GM06990 (cell line): ENCODE measurements around the gene SPINK5.

Source experiments
- DNase-seq: peaks from one replicate; pipeline ENCODE4 v3.0.0-alpha.2; 2011; ENCODE audit not compliant: insufficient read length; ENCODE audit errors: extremely low read depth
- H3K27me3 ChIP-seq: replicated peaks from 2 replicates; pipeline ENCODE4 v1.6.0; 2011; ENCODE audit warnings: low read length; ENCODE audit not compliant: control insufficient read depth, insufficient read depth
- H3K36me3 ChIP-seq: 2 replicates; pipeline ENCODE4 v1.5.1; 2011; ENCODE audit warnings: low read length; ENCODE audit not compliant: control insufficient read depth, insufficient read depth
- H3K4me3 ChIP-seq: replicated peaks from 2 replicates; pipeline ENCODE4 v1.5.1; 2011; ENCODE audit warnings: low read depth, mild to moderate bottlenecking, control low read depth, low read length
- TF ChIP-seq, protein P1 (sequence below): IDR thresholded peaks from 2 replicates; pipeline ENCODE4 v1.5.1; 2011; ENCODE audit warnings: low read length, control low read depth, mild to moderate bottlenecking, inconsistent platforms; ENCODE audit not compliant: insufficient read depth, poor library complexity, severe bottlenecking

The SPINK5 gene

GRCh38 chr5:148166550-148167283 lies 102.9 kb downstream of the SPINK5 start:
- no peak overlapping the region for H3K4me3 ChIP-seq
- TF ChIP-seq, protein P1, sequence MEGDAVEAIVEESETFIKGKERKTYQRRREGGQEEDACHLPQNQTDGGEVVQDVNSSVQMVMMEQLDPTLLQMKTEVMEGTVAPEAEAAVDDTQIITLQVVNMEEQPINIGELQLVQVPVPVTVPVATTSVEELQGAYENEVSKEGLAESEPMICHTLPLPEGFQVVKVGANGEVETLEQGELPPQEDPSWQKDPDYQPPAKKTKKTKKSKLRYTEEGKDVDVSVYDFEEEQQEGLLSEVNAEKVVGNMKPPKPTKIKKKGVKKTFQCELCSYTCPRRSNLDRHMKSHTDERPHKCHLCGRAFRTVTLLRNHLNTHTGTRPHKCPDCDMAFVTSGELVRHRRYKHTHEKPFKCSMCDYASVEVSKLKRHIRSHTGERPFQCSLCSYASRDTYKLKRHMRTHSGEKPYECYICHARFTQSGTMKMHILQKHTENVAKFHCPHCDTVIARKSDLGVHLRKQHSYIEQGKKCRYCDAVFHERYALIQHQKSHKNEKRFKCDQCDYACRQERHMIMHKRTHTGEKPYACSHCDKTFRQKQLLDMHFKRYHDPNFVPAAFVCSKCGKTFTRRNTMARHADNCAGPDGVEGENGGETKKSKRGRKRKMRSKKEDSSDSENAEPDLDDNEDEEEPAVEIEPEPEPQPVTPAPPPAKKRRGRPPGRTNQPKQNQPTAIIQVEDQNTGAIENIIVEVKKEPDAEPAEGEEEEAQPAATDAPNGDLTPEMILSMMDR = no peak
- DNase-seq = no peak
- H3K36me3 ChIP-seq = no peaks in the 10 kb centered on the region
- H3K27me3 ChIP-seq = no peaks in the 10 kb centered on the region; the same call in 1 of the 2 replicates

DNA sequence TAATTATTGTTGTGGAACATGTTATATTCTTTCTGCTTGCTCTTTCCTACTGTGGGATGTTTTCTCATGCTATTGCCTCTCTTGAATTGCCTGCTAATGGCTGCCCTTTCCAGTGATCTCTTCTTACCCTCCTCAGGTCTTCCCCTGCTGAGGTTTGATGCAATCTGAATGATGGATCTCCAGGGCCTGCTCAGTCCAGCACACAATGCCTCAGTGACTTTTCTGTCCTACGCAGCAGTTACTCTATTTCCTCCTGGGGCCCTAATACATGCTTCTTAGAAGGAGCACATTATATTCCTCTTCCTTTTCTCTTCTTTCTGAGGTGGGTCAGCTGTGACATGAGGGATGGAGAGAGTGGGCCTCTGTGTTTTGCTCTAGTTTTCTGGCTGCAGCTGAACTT lies 104.5 kb downstream of the SPINK5 start, which contains the start of gene SPINK14:
Gene SPINK14 (plus strand): TSS at position 301 of the 400 bp plus-strand sequence. CDS start 1,187 bp downstream, outside the sequence.
- TF ChIP-seq, protein P1 = no peak
- Histone ChIP-seq H3K4me3 (no peak within 1 kb of the TSS), H3K27me3 (no peaks in the 10 kb centered on the region; the same call in 1 of the 2 replicates), H3K36me3 (no peaks in the 10 kb centered on the region)
- DNase-seq = no peak

GRCh38 chr5:148172377-148172776 lies 108.6 kb downstream of the SPINK5 start:
- H3K36me3 ChIP-seq = no peaks in the 10 kb centered on the region
- DNase-seq = no peak
- no peak overlapping the region for H3K4me3 ChIP-seq
- no peaks in the 10 kb centered on the region for H3K27me3 ChIP-seq
- TF ChIP-seq, protein P1 = no peak

DNA sequence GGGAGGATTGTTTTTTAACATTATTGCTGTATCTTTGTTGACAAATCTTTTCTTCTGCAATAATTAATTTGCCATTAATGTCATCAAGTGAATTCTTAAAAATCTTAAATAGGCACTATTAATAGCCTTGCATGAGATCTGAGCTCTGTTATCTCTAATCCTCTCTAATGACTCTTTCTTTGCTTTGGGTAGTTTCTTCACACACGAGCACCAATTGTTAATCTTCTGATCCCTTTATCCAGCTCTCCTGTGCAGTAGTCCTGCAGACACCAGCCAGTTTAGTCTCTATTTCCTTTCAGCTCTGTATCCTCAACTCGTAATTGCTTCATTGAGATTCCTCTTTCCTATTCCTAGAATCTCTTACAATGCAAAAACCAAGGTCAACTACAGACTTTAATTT lies 112.7 kb downstream of the SPINK5 start:
- Histone ChIP-seq H3K4me3 (no peak overlapping the region), H3K27me3 (no peaks in the 10 kb centered on the region), H3K36me3 (no peaks in the 10 kb centered on the region)
- TF ChIP-seq, protein P1 = no peak
- DNase-seq = no peak

DNA sequence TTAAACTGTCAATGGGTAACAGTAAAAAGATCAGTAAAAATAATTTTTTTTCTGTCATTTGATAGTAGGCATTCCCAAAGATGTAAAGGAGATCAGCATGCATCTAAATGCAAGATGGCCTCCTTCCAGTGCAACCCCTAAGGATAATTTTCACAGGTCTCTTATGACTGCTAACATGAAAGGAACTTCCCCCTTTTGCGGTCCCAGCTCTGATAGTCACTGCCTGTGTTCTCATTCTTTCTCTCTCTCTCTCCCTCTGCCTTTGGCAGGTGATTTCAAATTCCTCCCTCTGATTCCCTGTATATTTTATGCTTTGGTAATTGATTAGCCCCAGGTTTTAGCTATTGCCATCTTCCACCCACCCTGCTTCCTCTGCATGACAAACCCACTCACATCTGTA lies 113.4 kb downstream of the SPINK5 start:
- H3K4me3 ChIP-seq = no peak overlapping the region
- TF ChIP-seq, protein P1 = no peak
- H3K36me3 ChIP-seq = no peaks in the 10 kb centered on the region
- H3K27me3 ChIP-seq = no peaks in the 10 kb centered on the region
- no peak for DNase-seq
